Measurements from ENCODE around the gene HLA-DPB1.

HLA-DPB1 gene

DNA sequence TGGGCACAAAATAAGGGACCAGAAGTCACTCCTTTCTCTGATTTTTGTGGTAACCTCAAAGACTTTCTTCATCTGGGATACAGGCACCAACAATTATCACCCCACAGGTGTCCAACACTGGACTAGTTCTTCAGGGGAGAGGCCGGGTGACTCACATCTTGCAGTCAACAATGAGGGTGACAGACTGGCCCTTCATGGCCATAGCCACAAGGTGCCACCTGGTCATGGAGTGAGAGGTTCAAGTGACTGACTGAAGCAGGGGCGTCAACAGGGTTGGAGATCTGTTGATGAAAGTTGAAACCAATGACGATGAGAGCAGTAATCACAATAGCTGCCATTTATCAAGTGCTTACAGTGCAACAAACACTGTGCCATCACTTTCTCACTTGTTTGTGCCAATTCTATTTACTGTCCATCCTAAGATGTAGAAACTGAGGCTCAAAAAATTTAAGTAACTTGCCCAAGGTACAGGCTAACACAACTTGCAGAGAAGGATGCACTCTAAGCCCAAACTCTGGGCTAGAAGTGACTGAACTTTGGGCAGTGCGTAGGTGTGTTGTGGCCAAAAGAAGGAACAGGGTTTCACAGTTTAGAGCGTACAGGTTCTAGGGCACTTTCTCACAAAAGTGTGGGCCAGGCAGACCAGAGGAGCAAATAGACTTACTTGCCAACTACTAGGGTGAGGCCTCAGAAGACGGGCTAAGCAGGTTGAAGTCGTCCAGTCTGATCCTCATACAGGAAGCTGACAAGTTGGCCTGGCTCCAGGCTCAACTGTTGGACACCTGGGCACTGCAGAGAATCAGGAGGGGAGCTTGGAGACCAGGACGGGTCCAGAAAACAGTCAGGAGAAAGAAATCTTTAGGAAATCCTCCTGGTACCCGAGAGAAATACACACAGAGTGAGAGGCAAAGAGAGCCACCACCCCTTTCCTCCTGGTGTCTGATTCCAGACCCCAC lies 30.4 kb downstream of the HLA-DPB1 start:
- Mint-ChIP-seq H3K4me3 (no peak overlapping the region), H3K9me3 (peaks cover 19% of the 10 kb centered on the region), H3K27ac (peak overlapping the region; percentile 9), H3K27me3 (peaks cover 6% of the 10 kb centered on the region), H3K4me1 (peaks cover 19% of the 10 kb centered on the region), H3K36me3 (peaks cover 5% of the 10 kb centered on the region)
- peak; percentile 64 for ATAC-seq

DNA sequence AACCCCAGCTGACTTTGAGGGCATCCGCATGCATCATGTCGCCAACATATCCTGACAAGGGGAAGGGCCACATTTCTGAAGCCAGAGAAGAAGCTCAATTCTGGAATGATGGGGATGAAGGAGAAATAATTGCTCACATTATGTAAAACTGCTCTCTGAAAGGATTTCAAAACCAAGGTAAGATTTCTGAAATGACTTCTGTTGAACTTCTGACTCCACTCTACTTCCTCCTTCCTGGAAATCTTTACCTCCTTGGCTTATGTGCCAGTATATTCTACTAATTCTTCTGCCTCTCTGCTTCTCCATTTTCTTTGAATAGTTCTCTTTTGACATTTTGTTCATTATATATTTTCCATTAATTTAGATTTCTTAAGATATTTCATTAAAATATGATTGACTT lies 31.9 kb downstream of the HLA-DPB1 start:
- Mint-ChIP-seq H3K4me3 (no peak overlapping the region), H3K36me3 (peaks cover 5% of the 10 kb centered on the region), H3K27me3 (peaks cover 6% of the 10 kb centered on the region), H3K4me1 (peaks cover 30% of the 10 kb centered on the region), H3K27ac (no peak overlapping the region), H3K9me3 (peaks cover 12% of the 10 kb centered on the region)
- no peak for ATAC-seq

DNA sequence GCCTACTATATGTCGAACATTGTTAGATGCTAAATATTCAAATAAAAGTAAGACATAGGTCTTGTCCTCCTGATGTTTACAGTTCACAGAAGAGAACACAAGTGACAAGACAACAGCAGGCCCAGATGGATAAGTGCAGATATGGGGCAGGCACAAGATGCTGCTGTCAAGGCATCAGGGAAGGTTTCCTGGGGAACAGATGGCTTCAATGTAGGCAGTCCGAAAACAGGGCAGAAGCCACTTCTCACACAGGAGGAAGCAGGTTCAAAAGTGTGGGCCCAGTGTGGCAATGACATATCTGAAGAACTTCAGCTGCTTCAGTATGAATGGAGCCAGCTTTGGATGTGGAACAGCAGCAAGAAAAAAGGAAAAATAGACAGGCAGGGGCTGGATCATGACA lies 32.5 kb downstream of the HLA-DPB1 start:
- H3K4me1 Mint-ChIP-seq, result peaks cover 37% of the 10 kb centered on the region
- no peak overlapping the region for H3K4me3 Mint-ChIP-seq
- peaks cover 6% of the 10 kb centered on the region for H3K27me3 Mint-ChIP-seq
- H3K27ac Mint-ChIP-seq, result no peak overlapping the region
- ATAC-seq, result no peak
- H3K9me3 Mint-ChIP-seq, result peaks cover 12% of the 10 kb centered on the region
- H3K36me3 Mint-ChIP-seq, result peaks cover 5% of the 10 kb centered on the region

DNA sequence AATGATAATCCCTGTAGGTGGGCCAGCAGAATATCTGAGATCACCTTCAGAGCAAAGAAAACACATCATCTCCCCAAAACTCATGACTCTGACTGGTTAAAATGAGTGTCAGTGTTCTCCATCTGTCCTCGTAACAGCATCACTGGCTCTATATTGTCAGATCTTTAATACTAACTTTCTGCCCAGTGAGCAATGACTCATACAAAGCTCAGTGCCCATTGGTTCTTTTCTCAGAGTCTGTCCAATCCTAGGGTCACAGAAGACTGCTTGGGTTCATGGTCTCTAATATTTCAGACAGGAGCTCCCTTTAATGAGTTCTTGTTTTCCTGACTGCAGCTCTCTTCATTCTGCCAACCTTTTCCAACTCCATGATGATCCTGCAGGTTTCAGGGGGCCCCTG lies 36.4 kb downstream of the HLA-DPB1 start:
- H3K27ac Mint-ChIP-seq, result peak overlapping the region; percentile 94
- H3K4me1 Mint-ChIP-seq, result peaks cover 55% of the 10 kb centered on the region
- H3K9me3 Mint-ChIP-seq, result no peaks in the 10 kb centered on the region
- peak; percentile 95 for ATAC-seq
- peaks cover 4% of the 10 kb centered on the region for H3K36me3 Mint-ChIP-seq
- H3K4me3 Mint-ChIP-seq, result peak overlapping the region; percentile 76
- peaks cover 6% of the 10 kb centered on the region for H3K27me3 Mint-ChIP-seq

DNA sequence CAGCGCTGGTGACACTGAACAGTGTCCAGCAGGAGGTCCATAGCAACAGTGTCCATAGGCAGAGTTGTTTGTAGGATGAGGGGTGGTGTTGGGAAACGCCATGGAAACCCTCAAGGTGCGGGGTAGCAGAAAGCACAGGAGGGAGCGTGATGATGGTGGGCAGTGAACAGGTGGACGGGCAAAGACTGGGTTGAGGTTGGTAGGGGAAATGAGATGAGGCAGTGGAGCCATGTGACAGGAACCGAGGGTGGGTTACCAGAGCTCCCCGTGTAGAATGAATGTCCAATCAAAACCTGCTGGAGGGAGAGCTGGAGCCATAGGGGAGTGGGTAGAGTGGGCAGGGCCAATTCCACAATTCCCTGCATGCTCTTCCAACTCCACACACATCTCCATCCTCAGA lies 38.0 kb downstream of the HLA-DPB1 start:
- Mint-ChIP-seq H3K36me3 (peaks cover 10% of the 10 kb centered on the region), H3K27me3 (peaks cover 12% of the 10 kb centered on the region), H3K9me3 (no peaks in the 10 kb centered on the region), H3K4me1 (peaks cover 67% of the 10 kb centered on the region), H3K4me3 (peak overlapping the region; percentile 76), H3K27ac (peak overlapping the region; percentile 94)
- ATAC-seq, result no peak

DNA sequence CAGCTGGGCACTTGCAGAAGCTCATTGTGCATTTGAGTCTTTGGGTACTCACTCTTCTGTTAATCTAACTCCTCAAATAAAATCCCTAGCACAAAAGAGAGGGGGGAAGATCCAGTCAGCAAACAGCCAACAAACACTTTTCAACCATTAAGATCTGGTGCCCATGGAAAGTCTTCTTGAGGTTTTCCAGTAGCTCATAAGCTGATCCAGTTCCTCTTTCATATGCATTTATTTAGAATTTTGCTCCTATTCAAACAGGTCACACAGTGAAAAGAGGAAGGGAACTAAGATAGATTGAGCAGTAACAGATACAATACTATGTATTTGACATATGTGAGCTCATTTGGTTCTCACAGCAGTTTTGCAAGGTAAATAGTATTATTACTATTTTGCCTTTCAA lies 38.6 kb downstream of the HLA-DPB1 start:
- Mint-ChIP-seq H3K4me1 (peaks cover 67% of the 10 kb centered on the region), H3K9me3 (no peaks in the 10 kb centered on the region), H3K27me3 (peaks cover 12% of the 10 kb centered on the region), H3K36me3 (peaks cover 10% of the 10 kb centered on the region), H3K27ac (peak overlapping the region; percentile 94), H3K4me3 (peak overlapping the region; percentile 76)
- peak; percentile 75 for ATAC-seq

DNA sequence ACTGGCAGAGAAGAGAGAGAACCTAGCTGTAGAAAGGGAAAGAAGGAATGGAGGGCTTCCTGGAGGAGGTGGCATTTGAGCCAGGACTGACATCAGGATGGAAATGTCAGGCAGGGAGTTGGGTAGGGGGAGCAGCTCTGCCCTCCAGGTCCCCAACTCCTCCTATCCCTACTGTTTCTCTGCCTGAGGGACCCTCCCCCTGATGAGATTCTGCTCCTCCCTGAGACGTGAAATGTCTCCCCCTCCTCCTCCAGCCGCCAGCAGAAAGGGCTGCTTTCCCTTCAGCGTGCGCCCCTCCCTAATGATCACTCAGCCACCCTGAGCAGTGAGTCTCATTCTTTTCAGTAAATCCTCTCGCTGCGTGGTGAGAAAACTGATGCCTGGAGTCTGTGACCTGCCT lies 40.6 kb downstream of the HLA-DPB1 start:
- Mint-ChIP-seq H3K9me3 (no peaks in the 10 kb centered on the region), H3K4me1 (peaks cover 67% of the 10 kb centered on the region), H3K27me3 (peaks cover 12% of the 10 kb centered on the region), H3K4me3 (no peak overlapping the region), H3K36me3 (peaks cover 10% of the 10 kb centered on the region), H3K27ac (peak overlapping the region; percentile 74)
- ATAC-seq, result no peak

DNA sequence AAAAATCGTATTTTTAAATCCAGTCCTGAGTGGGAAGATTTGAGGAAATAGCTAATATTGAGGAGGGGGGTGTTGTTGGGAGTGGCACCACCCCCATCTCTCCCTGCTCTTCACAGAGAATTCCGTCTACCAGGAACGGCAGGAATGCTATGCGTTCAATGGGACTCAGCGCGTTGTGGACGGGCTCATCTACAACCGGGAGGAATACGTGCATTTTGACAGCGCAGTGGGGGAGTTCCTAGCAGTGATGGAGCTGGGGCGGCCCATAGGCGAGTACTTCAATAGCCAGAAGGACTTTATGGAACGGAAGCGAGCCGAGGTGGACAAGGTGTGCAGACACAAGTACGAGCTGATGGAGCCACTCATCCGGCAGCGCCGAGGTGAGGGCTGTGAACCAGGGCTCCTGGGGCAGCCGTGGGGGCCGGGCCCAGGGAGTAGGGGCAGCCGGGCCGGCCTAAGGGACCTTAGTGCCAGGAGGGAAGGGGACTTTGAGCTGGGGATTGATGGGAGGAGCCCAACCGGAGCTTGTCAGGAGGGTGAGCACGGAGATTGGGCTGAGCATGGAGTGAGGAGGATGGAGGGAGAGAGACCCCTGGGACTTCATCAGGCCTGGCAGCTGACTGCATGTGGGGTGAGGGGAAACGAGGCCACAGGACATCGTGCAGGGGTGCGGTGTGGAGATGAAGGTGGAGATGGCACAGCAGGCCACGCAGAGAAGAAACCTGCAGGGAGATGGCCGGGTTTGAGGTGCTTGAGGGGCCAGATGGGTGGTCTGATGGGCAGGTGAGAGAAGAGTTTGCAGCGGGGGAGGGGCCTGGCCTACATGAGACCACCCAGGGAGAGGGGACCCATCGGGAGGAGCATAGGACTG lies 41.3 kb downstream of the HLA-DPB1 start:
- Mint-ChIP-seq H3K9me3 (no peaks in the 10 kb centered on the region), H3K4me1 (peaks cover 61% of the 10 kb centered on the region), H3K27me3 (peaks cover 12% of the 10 kb centered on the region), H3K27ac (peak overlapping the region; percentile 74), H3K36me3 (peaks cover 16% of the 10 kb centered on the region), H3K4me3 (peak overlapping the region; percentile 53)
- no peak for ATAC-seq

DNA sequence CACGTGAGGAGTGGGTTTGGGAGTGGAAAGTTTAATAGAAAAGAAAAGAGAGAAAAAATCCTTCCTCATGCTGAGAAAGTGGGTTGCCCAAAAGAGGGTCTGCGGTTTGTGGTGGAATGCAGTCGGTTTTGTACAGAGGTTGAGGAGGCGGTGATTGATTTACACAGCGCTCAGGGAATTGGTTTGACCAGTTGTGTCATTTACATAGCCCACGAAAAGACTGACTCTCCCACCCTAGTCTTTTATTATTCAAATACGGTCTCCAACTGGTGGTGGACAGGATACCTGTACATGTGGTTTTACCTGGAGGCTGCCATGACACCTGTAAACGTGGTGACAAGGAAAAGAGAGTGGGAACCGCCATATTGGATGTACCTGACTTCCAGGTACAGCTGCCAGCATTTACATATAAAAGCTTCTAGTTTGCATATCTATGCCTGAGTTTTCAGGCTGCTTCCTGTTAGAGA lies 42.1 kb downstream of the HLA-DPB1 start:
- Mint-ChIP-seq H3K27me3 (peaks cover 12% of the 10 kb centered on the region), H3K36me3 (peaks cover 21% of the 10 kb centered on the region), H3K9me3 (no peaks in the 10 kb centered on the region), H3K4me1 (peaks cover 54% of the 10 kb centered on the region), H3K4me3 (peak overlapping the region; percentile 53), H3K27ac (peak overlapping the region; percentile 74)
- ATAC-seq, result peak; percentile 34

DNA sequence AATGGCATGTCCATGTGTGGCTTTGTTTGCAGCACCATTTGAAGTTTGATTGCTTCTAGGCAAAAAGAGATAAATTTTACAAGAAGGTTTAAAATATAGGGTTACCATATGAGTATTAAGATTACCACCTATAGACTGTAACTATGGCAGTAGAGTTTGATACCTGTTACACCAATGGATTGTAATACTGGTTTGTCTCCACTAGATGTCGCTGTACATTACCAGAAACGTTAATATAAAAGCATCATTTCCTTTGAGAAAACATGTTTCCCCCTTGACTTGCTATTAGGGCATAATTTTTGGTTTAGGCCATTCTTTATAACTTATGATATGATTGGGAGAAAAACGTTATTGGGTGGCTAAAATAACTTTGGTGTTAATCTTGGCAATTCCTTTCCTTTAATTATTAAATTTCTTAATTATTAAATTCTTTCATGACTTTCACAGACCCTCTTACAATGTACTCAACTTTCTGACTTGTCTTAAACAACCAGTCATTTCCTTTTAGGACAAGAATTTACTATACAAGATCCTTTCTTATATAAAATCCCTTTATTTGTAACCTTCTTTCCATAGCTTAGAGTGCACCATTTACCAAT lies 42.8 kb downstream of the HLA-DPB1 start:
- H3K9me3 Mint-ChIP-seq, result peaks cover under 1% of the 10 kb centered on the region
- peaks cover 46% of the 10 kb centered on the region for H3K4me1 Mint-ChIP-seq
- H3K36me3 Mint-ChIP-seq, result peaks cover 25% of the 10 kb centered on the region
- no peak for ATAC-seq
- H3K27ac Mint-ChIP-seq, result no peak overlapping the region
- H3K4me3 Mint-ChIP-seq, result peak overlapping the region; percentile 45
- peaks cover 12% of the 10 kb centered on the region for H3K27me3 Mint-ChIP-seq

DNA sequence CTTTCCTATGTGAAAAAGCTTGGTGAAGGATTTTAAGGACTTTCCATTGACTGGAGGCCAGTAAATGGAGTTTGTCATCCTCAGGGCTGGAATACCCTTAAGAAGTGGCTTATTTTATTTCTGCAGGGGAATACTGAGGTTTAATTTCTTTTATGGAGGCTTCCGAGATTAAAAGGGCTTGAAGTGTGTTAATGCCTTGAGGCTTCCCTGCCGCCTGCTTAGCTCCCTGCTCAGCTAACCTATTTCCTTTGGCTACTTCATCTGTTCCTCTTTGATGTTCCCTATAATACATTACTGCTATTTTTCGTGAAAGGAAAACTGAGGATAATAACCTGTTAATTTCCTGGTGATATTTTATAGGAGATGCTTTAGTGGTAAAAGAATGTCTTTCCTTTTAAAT lies 44.2 kb downstream of the HLA-DPB1 start:
- H3K27me3 Mint-ChIP-seq, result peaks cover 12% of the 10 kb centered on the region
- H3K36me3 Mint-ChIP-seq, result peaks cover 33% of the 10 kb centered on the region
- peaks cover 9% of the 10 kb centered on the region for H3K9me3 Mint-ChIP-seq
- H3K4me3 Mint-ChIP-seq, result no peak overlapping the region
- no peak overlapping the region for H3K27ac Mint-ChIP-seq
- peaks cover 32% of the 10 kb centered on the region for H3K4me1 Mint-ChIP-seq
- no peak for ATAC-seq

DNA sequence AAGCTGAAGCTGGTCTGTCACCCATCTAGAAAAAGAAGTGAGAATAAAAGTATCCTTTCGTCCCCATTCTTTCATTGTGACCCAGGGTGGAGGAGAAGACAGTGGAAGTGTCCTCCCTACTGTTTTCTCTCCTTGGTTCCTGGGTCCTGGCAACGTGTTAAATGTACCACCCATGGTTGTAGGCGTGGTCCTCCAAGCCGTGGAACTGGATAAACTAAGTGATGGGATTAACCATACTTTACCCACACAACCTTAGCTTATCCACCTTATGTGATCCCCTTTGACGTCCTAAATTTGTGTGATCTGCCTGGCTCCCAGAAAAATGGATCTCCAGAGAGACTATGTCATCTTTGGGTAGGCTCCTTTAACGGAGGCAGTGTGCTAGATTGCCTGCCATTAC lies 47.4 kb downstream of the HLA-DPB1 start:
- Mint-ChIP-seq H3K27ac (no peak overlapping the region), H3K9me3 (peaks cover 9% of the 10 kb centered on the region), H3K36me3 (peaks cover 23% of the 10 kb centered on the region), H3K4me3 (no peak overlapping the region), H3K4me1 (peaks cover 10% of the 10 kb centered on the region), H3K27me3 (peaks cover 8% of the 10 kb centered on the region)
- no peak for ATAC-seq

DNA sequence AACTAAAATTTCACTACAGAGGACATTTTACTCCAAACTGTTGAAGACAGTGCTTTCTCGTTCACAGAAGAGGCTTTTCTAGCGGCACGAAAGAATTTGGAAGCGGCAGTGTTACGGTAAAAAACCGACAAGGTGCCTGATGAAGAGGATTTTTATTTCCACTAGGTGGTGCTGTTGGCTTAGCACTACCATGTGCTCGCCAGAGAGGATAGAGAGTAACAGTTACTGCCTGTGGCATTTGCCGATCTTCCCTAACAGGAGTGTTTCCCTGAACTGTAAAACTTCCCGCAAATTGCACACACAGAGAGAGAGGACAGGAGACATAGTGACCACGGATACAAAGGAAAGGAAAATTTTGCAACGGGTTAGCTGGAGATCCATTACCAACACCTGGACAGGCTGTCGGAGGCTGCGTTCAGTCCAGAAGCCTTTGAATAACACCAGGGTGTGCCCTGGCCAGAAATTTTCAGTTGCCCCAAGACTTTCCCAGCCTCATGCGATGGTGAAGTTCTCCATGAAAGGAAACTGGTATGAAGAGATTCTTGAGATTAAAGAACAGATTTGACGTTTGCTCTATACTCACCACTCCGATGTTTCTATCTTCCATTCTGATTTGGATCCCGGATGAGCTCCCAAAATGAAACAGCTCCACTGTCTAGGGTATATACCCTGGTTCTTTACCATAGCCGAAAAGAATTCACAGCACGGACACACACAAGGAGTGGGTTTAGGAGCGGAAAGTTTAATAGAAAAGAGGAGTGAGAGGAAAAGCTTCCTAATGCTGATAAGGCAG lies 48.1 kb downstream of the HLA-DPB1 start:
- Mint-ChIP-seq H3K27me3 (peaks cover 8% of the 10 kb centered on the region), H3K27ac (no peak overlapping the region), H3K4me3 (no peak overlapping the region), H3K36me3 (peaks cover 28% of the 10 kb centered on the region), H3K9me3 (peaks cover 9% of the 10 kb centered on the region), H3K4me1 (peaks cover 7% of the 10 kb centered on the region)
- no peak for ATAC-seq

DNA sequence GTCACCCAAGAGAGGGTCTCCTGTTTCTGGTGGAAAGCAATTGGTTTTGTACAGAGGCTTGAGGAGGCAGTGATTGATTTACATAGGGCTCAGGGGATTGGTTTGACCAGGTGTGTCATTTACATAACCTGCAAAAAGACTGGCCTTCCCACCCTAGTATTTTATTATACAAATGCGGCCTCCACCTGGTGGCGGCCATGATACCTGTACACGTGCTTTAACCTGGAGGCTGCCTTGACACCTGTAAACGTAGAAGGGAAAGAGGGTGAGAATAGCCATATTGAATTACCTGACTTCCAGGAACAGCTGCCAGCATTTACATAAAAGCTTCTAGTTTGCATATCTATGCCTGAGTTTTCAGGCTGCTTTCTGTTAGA lies 48.7 kb downstream of the HLA-DPB1 start:
- H3K36me3 Mint-ChIP-seq, result peaks cover 28% of the 10 kb centered on the region
- H3K9me3 Mint-ChIP-seq, result peaks cover 9% of the 10 kb centered on the region
- peaks cover 7% of the 10 kb centered on the region for H3K4me1 Mint-ChIP-seq
- ATAC-seq, result no peak
- H3K4me3 Mint-ChIP-seq, result no peak overlapping the region
- peaks cover 8% of the 10 kb centered on the region for H3K27me3 Mint-ChIP-seq
- no peak overlapping the region for H3K27ac Mint-ChIP-seq
